Small intestine (tissue), 7 donors: ENCODE measurements around the gene KSR2. TPM values are rescaled to one million over a fixed set of nuclear protein-coding genes. Genes with fewer than 3 reads are reported as not detected.
"Not testable (repeated sequence)": the region's sequence is repeated elsewhere in the genome, so short reads cannot be mapped to it uniquely, and the experiment has no call there.

Experiments used
- DNase-seq, 2 donors: peaks; one replicate each; pipeline versions ENCODE4 v3.0.0 to v3.0.0-alpha.2; 2013
- FAIRE-seq: peaks from 2 replicates; lab custom pipeline; 2012; peaks lifted over from hg19 to GRCh38; lab: Jason Lieb, UNC
- H3K27ac ChIP-seq, 3 donors: one replicate each; pipeline ENCODE4 v1.5.1; 2013; ENCODE audit warnings: low read length in 2 of 3, mild to moderate bottlenecking in 2 of 3, control low read depth in 1 of 3, inconsistent platforms in 1 of 3, low read depth in 1 of 3, moderate library complexity in 1 of 3
- H3K27me3 ChIP-seq, 3 donors: one replicate each; pipeline ENCODE4 v1.6.1; 2013; ENCODE audit warnings: low read length in 3 of 3, inconsistent platforms in 1 of 3; ENCODE audit not compliant: control insufficient read depth in 3 of 3, insufficient read depth in 3 of 3
- H3K36me3 ChIP-seq, 3 donors: one replicate each; pipeline ENCODE4 v1.6.1; 2013; ENCODE audit warnings: low read length in 3 of 3, inconsistent platforms in 1 of 3, low read depth in 1 of 3, mild to moderate bottlenecking in 1 of 3, moderate library complexity in 1 of 3; ENCODE audit not compliant: control insufficient read depth in 3 of 3, insufficient read depth in 2 of 3
- H3K4me1 ChIP-seq, 3 donors: one replicate each; pipeline ENCODE4 v1.6.1; 2013; ENCODE audit warnings: low read length in 2 of 3, inconsistent platforms in 1 of 3, low read depth in 1 of 3, mild to moderate bottlenecking in 1 of 3, moderate library complexity in 1 of 3; ENCODE audit not compliant: control insufficient read depth in 3 of 3, insufficient read depth in 2 of 3
- H3K4me3 ChIP-seq, 3 donors: one replicate each; pipeline ENCODE4 v1.5.1; 2013; ENCODE audit warnings: low read length in 3 of 3, control low read depth in 1 of 3, inconsistent platforms in 1 of 3, low read depth in 1 of 3, mild to moderate bottlenecking in 1 of 3, moderate library complexity in 1 of 3
- H3K9me3 ChIP-seq, 2 donors: one replicate each; pipeline ENCODE4 v1.6.1; 2013; ENCODE audit warnings: low read depth in 1 of 2, low read length in 1 of 2; ENCODE audit not compliant: control insufficient read depth in 2 of 2, insufficient read depth in 1 of 2
- WGBS, 3 donors: extraction: QIAGEN DNeasy Blood & Tissue Kit; methylation state at CpG; one replicate each; pipeline ENCODE4 v1.1.7; 2013; 5-methylcytosine and 5-hydroxymethylcytosine counted together
- polyA plus RNA-seq, 4 donors: library from polyadenylated mRNA; stranded (reverse) in 3 of 4; unstranded in 1 of 4; fragments of 200-250 nt in 3 of 4; fragments of 120-200 nt in 1 of 4; gene quantifications; one replicate each; pipeline versions ENCODE4 v1.2.1 to v1.2.3, GENCODE V29; 2013
- donor health status: healthy with polysubstance abuse.
- donor health status: control.
- donor health status: control.
- donor health status: Bipolar disorder and iron deficiency.
- donor health status: healthy.

The KSR2 gene
- polyA plus RNA-seq, 4 donors: 0.16 to 0.33 TPM; not detected in 2

- no peak overlapping the region for H3K27ac ChIP-seq
- no peak for FAIRE-seq
These were observed 87.3 kb downstream of the KSR2 start for GRCh38 chr12:117881517-117881916.

DNA sequence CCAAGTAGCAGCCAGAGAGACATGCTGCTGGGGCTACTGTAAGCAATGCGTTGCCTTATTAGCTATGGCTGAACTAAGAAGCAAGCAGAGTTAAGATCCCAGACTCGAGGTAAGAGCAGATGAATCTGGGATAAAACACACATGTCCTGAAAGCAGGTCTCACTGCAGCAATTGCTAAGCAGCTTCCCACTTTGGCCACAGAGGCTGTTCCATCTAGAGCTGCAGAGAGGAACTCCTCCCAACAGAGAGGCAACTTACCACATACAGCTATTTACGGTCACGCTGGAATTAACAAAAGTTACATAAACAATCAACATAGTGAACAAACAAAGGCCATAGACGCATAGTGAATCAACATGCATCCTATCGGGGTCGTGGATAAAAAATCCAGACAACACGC, 90.2 kb downstream of the KSR2 start:
- Histone ChIP-seq H3K9me3 (no peaks in the 10 kb centered on the region), H3K4me3 (no peak overlapping the region), H3K36me3 (no peaks in the 10 kb centered on the region), H3K27ac (no peak overlapping the region), H3K4me1 (no peaks in the 10 kb centered on the region), H3K27me3 (peaks cover 0 to 18% (median 3%) of the 10 kb centered on the region in 3 donors)
- FAIRE-seq (no peak), DNase-seq (no peak)
- 49 to 60% (median 58%) methylated on average over 8 of the region's 8 CpGs for WGBS, 3 donors

More at GRCh38 chr12:117881517-117881916, 87.3 kb downstream of the KSR2 start:
- H3K4me1 ChIP-seq: no peaks in the 10 kb centered on the region
- no peak overlapping the region for H3K4me3 ChIP-seq
- DNase-seq: no peak
- H3K36me3 ChIP-seq: no peaks in the 10 kb centered on the region
- peaks cover 0 to 7% (median 3%) of the 10 kb centered on the region in 3 donors for H3K27me3 ChIP-seq
- H3K9me3 ChIP-seq: no peaks in the 10 kb centered on the region

GRCh38 chr12:117876436-117876816, 92.4 kb downstream of the KSR2 start:
- WGBS, 3 donors: 44 to 92% (median 80%) methylated on average over 3 of the region's 3 CpGs
- FAIRE-seq (no peak), DNase-seq (no peak)
- Histone ChIP-seq H3K4me1 (no peaks in the 10 kb centered on the region), H3K36me3 (no peaks in the 10 kb centered on the region), H3K4me3 (no peak overlapping the region), H3K27ac (no peak overlapping the region), H3K9me3 (no peaks in the 10 kb centered on the region), H3K27me3 (peaks cover 0 to 18% (median 3%) of the 10 kb centered on the region in 3 donors)

- H3K36me3 ChIP-seq: no peaks in the 10 kb centered on the region
- DNase-seq (peak in 1 of 2 donors; percentile 28), FAIRE-seq (no peak)
- no peak overlapping the region for H3K4me3 ChIP-seq
- H3K4me1 ChIP-seq: no peaks in the 10 kb centered on the region
- no peaks in the 10 kb centered on the region for H3K9me3 ChIP-seq
- peaks cover 0 to 18% (median 3%) of the 10 kb centered on the region in 3 donors for H3K27me3 ChIP-seq
- no peak overlapping the region for H3K27ac ChIP-seq
- 17 to 40% (median 34%) methylated on average over 29 of the region's 29 CpGs for WGBS, 3 donors
These were observed 92.9 kb downstream of the KSR2 start for GRCh38 chr12:117875744-117876435.

DNA sequence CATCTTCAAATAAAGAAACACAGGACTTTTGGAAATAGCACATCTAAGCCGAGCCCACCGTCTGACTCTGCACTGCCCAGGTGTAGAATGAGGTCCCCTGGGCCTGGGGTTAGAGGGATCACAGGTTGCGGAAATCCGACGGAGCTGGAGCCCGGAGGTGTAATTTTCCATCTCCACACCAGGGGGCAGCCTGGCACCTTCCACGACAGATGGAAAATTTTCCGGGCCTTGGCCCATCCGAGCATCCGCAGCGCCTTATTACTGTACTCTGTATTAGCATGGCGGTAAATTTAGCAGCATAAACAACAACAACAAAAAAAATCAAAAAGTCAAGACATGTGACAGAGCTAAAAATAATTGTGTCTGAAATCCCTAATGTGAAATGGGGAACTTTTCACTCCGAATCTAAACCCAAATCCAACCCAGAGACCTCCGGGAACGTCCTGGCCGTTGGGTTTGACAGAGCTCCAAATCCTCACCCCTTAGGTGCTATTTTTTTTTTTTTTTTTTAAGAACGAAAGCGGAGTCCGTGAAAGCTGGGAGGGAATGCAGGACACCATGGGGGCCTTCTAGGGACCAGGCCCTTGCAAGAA, 93.9 kb downstream of the KSR2 start:
- Histone ChIP-seq H3K9me3 (no peaks in the 10 kb centered on the region), H3K36me3 (no peaks in the 10 kb centered on the region), H3K4me1 (no peaks in the 10 kb centered on the region), H3K27ac (no peak overlapping the region), H3K27me3 (peaks cover 0 to 18% (median 3%) of the 10 kb centered on the region in 3 donors), H3K4me3 (no peak overlapping the region)
- WGBS, 3 donors: 29 to 34% (median 31%) methylated on average over 19 of the region's 19 CpGs
- FAIRE-seq: no peak
- DNase-seq: peak; percentile 56 to 76

- not testable (repeated sequence) for H3K27ac ChIP-seq, H3K4me3 ChIP-seq, H3K4me1 ChIP-seq, DNase-seq, H3K36me3 ChIP-seq, FAIRE-seq, H3K9me3 ChIP-seq
- H3K27me3 ChIP-seq: peaks cover 0 to 18% (median 3%) of the 10 kb centered on the region in 3 donors
- 75 to 82% (median 80%) methylated on average over 3 of the region's 3 CpGs for WGBS, 3 donors
These were observed 94.6 kb downstream of the KSR2 start for GRCh38 chr12:117874198-117874597.

- H3K4me3 ChIP-seq: no peak overlapping the region
- FAIRE-seq (no peak), DNase-seq (no peak)
- H3K27ac ChIP-seq: no peak overlapping the region
- H3K27me3 ChIP-seq: peaks cover 0 to 12% (median 2%) of the 10 kb centered on the region in 3 donors
- 74 to 77% (median 76%) methylated on average over 7 of the region's 7 CpGs for WGBS, 3 donors
- H3K9me3 ChIP-seq: no peaks in the 10 kb centered on the region
- H3K36me3 ChIP-seq: no peaks in the 10 kb centered on the region
- no peaks in the 10 kb centered on the region for H3K4me1 ChIP-seq
These were observed 96.1 kb downstream of the KSR2 start for GRCh38 chr12:117872546-117873169.

GRCh38 chr12:117869551-117869950, 99.2 kb downstream of the KSR2 start:
- Histone ChIP-seq H3K36me3 (no peaks in the 10 kb centered on the region), H3K27me3 (no peaks in the 10 kb centered on the region), H3K4me1 (no peaks in the 10 kb centered on the region), H3K27ac (no peak overlapping the region), H3K4me3 (no peak overlapping the region), H3K9me3 (no peaks in the 10 kb centered on the region)
- DNase-seq (no peak), FAIRE-seq (no peak)
- WGBS, 3 donors: 82 to 85% (median 83%) methylated on average over 8 of the region's 8 CpGs
